Ishikawa (cell line): Measurements from ENCODE around the gene ZDHHC12.

ENCODE experiments used
- CEBPB ChIP-seq: IDR thresholded peaks from 2 replicates; pipeline ENCODE4 v1.6.1; 2012
- CREB1 ChIP-seq: IDR thresholded peaks from 2 replicates; pipeline ENCODE4 v1.6.1; 2012; ENCODE audit warnings: low read depth
- EGR1 ChIP-seq: IDR thresholded peaks from 2 replicates; pipeline ENCODE4 v1.6.1; 2012
- EP300 ChIP-seq: IDR thresholded peaks from 2 replicates; pipeline ENCODE4 v1.6.1; 2012; ENCODE audit warnings: borderline replicate concordance
- FOXM1 ChIP-seq: IDR thresholded peaks from 2 replicates; pipeline ENCODE4 v1.6.1; 2012; ENCODE audit warnings: low read depth, borderline replicate concordance
- NFIC ChIP-seq: IDR thresholded peaks from 2 replicates; pipeline ENCODE4 v1.6.1; 2012
- RAD21 ChIP-seq: IDR thresholded peaks from 2 replicates; pipeline ENCODE4 v1.6.1; 2012; ENCODE audit warnings: low read depth
- TAF1 ChIP-seq: IDR thresholded peaks from 2 replicates; pipeline ENCODE4 v1.6.1; 2012; ENCODE audit warnings: low read depth, mild to moderate bottlenecking
- TCF12 ChIP-seq: IDR thresholded peaks from 2 replicates; pipeline ENCODE4 v1.6.1; 2012; ENCODE audit warnings: low read depth
- TEAD4 ChIP-seq: IDR thresholded peaks from 2 replicates; pipeline ENCODE4 v1.6.1; 2012
- YY1 ChIP-seq: IDR thresholded peaks from 2 replicates; pipeline ENCODE4 v1.6.1; 2012; ENCODE audit warnings: low read depth
- ZBTB7A ChIP-seq: IDR thresholded peaks from 2 replicates; pipeline ENCODE4 v1.6.1; 2012; ENCODE audit warnings: low read depth
- TF ChIP-seq, protein P1 (sequence below): IDR thresholded peaks from 2 replicates; pipeline ENCODE4 v1.6.1; 2012
- TF ChIP-seq, protein P2 (sequence below): IDR thresholded peaks from 2 replicates; pipeline ENCODE4 v1.6.1; 2012; ENCODE audit warnings: low read depth, mild to moderate bottlenecking
- TF ChIP-seq, protein P3 (sequence below): IDR thresholded peaks from 2 replicates; pipeline ENCODE4 v1.6.1; 2012

The ZDHHC12 gene

DNA sequence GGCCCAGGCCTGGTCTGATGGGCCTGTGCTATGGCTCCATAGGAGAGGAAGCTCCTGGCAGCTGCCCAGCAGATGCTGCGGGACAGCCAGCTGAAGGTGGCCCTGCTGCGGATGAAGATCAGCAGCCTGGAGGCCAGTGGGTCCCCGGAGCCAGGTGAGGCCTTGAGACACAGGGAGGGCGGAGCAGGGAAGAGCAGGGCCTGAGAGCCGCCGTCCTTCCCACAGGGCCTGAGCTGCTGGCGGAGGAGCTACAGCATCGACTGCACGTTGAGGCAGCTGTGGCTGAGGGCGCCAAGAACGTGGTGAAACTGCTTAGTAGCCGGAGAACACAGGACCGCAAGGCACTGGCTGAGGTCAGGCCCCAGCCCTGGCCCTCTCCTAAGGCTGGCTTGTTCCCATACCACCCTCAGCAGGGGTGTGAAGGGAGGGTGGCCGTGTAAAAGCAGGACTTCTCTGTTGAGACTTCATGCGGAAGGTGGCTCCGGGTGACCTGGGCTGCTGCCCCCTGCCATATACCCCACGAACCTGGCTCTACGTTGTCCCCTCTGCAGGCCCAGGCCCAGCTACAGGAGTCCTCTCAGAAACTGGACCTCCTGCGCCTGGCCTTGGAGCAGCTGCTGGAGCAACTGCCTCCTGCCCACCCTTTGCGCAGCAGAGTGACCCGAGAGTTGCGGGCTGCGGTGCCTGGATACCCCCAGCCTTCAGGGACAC is 17.1 kb downstream of the ZDHHC12 start:
- TF ChIP-seq ZBTB7A: no peak
- no peak for TF ChIP-seq CREB1
- no peak for TF ChIP-seq RAD21
- TF ChIP-seq, protein P1, sequence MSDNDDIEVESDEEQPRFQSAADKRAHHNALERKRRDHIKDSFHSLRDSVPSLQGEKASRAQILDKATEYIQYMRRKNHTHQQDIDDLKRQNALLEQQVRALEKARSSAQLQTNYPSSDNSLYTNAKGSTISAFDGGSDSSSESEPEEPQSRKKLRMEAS: no peak
- no peak for TF ChIP-seq FOXM1
- TF ChIP-seq, protein P2, sequence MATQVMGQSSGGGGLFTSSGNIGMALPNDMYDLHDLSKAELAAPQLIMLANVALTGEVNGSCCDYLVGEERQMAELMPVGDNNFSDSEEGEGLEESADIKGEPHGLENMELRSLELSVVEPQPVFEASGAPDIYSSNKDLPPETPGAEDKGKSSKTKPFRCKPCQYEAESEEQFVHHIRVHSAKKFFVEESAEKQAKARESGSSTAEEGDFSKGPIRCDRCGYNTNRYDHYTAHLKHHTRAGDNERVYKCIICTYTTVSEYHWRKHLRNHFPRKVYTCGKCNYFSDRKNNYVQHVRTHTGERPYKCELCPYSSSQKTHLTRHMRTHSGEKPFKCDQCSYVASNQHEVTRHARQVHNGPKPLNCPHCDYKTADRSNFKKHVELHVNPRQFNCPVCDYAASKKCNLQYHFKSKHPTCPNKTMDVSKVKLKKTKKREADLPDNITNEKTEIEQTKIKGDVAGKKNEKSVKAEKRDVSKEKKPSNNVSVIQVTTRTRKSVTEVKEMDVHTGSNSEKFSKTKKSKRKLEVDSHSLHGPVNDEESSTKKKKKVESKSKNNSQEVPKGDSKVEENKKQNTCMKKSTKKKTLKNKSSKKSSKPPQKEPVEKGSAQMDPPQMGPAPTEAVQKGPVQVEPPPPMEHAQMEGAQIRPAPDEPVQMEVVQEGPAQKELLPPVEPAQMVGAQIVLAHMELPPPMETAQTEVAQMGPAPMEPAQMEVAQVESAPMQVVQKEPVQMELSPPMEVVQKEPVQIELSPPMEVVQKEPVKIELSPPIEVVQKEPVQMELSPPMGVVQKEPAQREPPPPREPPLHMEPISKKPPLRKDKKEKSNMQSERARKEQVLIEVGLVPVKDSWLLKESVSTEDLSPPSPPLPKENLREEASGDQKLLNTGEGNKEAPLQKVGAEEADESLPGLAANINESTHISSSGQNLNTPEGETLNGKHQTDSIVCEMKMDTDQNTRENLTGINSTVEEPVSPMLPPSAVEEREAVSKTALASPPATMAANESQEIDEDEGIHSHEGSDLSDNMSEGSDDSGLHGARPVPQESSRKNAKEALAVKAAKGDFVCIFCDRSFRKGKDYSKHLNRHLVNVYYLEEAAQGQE: no peak
- TF ChIP-seq TCF12: no peak
- no peak for TF ChIP-seq NFIC
- TF ChIP-seq YY1: no peak
- TF ChIP-seq EP300: no peak
- no peak for TF ChIP-seq EGR1
- TF ChIP-seq TEAD4: no peak
- no peak for TF ChIP-seq TAF1
- no peak for TF ChIP-seq CEBPB

DNA sequence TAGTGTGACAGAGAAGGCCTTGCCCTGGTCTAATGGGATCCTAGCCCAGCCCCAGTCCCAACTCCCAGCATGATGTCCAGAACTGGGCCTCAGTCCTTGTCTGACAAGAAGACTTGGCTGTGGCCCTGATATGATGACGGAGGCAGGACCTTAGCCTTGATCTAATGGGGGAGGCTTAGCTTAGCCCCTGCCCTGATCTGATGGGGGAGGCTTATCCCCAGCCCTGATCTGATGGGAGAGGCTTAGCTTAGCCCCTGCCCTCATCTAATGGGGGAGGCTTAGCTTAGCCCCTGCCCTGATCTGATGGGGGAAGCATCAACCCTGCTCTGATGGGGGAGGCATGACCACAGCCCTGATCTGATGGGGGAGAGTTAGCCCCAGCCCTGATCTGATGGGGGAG is 17.9 kb downstream of the ZDHHC12 start:
- TF ChIP-seq ZBTB7A (no peak), RAD21 (no peak), TAF1 (no peak), EP300 (no peak), CEBPB (no peak), CREB1 (no peak), TEAD4 (no peak), TCF12 (no peak), FOXM1 (no peak)
- TF ChIP-seq, protein P2: no peak
- TF ChIP-seq, protein P3, sequence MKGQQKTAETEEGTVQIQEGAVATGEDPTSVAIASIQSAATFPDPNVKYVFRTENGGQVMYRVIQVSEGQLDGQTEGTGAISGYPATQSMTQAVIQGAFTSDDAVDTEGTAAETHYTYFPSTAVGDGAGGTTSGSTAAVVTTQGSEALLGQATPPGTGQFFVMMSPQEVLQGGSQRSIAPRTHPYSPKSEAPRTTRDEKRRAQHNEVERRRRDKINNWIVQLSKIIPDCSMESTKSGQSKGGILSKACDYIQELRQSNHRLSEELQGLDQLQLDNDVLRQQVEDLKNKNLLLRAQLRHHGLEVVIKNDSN: no peak

DNA sequence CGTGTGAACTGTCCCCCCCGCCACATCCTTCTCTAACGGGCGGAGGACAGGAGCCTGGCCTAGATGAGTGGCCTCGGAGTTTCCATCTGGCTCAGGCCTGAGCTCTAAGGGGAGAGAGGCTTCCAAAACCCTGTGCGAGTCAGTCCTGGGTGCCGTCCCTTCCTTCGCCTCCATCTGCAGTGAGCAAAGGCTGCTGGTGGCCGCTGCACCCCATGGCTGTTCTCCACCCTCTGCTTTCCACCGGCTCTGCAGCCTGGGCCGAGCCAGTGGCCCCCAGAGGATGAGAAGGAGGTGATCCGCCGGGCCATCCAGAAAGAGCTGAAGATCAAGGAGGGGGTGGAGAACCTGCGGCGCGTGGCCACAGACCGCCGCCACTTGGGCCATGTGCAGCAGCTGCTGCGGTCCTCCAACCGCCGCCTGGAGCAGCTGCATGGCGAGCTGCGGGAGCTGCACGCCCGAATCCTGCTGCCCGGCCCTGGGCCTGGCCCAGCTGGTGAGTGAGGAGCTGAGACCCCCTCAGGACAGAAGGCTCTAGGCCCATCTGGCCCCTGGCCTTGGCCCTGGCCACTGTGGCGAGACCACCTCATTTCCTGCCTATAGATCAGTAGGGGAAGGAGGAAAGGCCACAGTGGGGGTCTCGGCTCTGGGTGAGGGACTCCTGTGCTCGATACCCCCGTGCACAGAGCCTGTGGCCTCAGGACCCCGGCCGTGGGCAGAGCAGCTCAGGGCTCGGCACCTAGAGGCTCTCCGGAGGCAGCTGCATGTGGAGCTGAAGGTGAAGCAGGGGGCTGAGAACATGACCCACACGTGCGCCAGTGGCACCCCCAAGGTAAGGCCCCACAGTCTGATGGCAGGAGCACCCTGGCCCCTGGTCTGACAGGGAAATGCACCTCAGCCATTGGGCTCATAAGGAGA is 18.6 kb downstream of the ZDHHC12 start:
- TF ChIP-seq TAF1 (no peak), CREB1 (no peak), EGR1 (no peak), RAD21 (no peak), TEAD4 (no peak), CEBPB (no peak), YY1 (no peak), NFIC (no peak)
- TF ChIP-seq, protein P2: no peak
- TF ChIP-seq, protein P1: no peak

DNA sequence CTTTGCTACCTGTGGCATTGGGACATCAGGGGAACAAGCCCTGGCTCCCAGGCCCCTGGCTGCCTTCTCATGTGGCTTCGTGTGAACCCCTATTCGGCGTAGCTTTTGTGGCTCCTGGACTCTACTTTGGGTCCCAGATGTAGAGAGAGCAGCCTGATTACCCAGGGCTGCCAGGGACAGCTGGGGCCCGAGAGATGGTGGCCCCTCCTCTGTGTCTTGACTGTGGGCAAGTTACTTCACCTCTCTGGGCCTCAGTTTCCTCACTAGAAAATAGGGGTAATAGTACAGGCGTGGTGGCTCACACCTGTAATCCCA is 19.6 kb downstream of the ZDHHC12 start:
- TF ChIP-seq NFIC (no peak), EGR1 (no peak), FOXM1 (no peak)
